GM15510 (cell line): ENCODE data around the gene AGPAT4.

Experiments used
- POLR2A ChIP-seq: IDR thresholded peaks from 3 replicates; pipeline ENCODE4 v1.6.1; 2011; ENCODE audit warnings: borderline replicate concordance; ENCODE audit not compliant: insufficient read length; ENCODE audit errors: extremely low read depth

Gene AGPAT4

DNA sequence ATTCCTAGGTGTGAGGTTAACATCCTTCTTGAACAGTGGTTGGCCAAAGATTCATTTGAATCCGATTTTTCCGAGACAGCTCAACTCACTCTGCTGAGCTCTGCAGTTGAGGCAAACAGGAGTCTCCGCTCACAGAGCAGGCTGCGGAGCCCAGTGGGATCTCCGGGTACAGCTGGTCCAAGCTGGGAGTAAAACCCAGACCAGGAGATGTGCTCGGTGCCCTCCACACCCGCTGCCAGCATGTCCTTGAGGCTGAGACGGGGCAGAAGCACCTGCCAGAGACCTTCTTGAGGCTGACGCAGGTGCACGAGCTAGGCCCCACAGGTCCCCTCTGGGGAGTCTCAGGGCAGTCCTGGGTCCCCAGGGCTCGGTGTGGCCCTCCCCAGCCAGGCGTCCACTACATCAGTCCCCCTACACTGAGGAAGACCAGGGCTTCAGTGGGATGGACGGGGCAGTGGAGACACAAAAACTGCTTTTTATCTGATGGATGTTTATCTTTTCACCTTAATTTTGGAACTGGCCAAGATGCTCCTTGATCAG, 119.0 kb downstream of the AGPAT4 start:
- no peak for TF ChIP-seq POLR2A

- no peak for TF ChIP-seq POLR2A
Measured at GRCh38 chr6:161153725-161154124, 120.1 kb downstream of the AGPAT4 start.

GRCh38 chr6:161152907-161153662, 120.8 kb downstream of the AGPAT4 start:
- TF ChIP-seq POLR2A: no peak

- TF ChIP-seq POLR2A: no peak
Measured at GRCh38 chr6:161152527-161152862, 121.4 kb downstream of the AGPAT4 start.

GRCh38 chr6:161151660-161152526, 122.0 kb downstream of the AGPAT4 start:
- TF ChIP-seq POLR2A: no peak

DNA sequence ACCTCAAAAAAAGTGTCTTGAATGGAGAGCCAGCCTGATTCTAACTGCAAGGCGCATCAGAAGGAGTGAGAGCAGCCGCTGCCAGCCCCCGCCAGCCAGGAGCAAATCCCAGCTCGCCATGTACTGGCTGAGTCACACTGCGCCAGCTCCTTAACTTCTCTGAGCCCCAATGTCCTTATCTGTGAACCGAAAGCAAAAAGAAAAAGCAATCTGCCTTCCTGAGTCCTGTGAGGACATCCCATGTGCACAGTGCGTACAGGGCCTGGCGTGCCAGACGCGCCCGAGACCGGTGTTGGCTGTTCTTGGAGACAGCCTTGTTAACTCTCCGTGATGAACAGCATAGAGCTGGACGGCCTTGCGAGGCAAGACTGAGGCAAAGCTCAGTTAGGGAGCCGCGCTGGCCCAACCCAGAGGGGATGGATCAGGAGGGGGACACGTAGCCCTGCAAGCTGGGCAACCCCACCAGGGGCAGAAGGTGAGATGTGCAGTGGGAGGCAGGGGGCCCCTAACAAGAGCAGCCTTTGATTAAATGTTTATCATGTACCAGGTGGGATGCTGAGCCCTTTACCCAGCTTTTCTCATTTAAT, 122.7 kb downstream of the AGPAT4 start:
- no peak for TF ChIP-seq POLR2A

GRCh38 chr6:161150566-161150965, 123.3 kb downstream of the AGPAT4 start:
- TF ChIP-seq POLR2A: no peak

DNA sequence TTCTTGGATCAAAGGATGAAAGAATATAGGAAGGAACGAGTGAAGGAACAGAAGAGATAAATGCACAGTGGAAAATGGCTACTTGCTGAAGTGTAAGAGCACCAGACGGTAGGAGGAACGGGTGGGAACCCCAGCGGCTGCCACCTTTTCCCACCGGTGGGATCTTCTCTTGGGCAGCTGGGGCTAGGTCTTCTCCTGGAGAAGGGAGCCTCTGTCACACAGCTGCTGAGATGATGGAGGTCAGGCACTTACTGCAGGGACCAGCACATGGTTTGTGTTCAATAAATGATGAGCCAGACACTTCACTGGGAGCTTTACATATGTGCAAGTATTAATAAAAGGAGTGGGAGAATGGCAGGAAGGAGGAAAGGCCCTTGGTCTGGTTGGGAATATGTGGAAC, 123.7 kb downstream of the AGPAT4 start:
- no peak for TF ChIP-seq POLR2A

DNA sequence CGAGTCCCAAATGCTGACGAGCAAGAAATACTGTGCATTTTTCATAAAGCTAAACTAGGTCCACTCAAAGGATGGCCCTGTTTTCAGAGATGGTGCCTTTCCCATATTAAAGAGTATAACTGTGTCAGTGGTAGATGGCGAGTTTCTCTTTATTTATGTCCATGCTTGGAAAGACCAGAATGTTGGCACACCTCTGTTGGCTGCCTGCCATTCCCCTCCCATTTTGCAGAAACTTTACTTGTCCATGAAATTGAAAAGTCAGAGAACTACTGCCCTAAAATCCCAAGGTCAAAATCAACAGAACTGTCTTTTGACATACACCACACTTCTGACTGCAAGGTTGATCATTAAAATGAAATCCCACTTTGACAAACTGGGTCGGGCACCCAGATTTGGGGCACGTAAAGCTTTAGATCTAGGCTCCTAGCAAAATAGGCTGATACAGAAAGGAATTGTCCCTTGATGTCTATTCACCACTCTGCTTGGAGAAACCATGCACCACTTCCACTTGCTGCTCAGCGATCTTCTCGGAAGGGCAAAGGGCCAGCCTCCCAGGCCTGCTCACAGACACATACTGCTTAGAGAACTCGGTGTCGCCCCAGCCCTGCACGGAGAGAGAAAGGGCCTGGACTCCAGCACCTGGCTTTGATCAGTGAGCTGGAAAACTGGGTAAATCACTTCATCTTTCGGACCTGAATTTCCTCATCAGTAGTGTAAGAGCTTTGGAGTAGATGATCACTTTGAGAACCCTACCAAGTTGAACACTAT, 130.0 kb downstream of the AGPAT4 start:
- no peak for TF ChIP-seq POLR2A

- no peak for TF ChIP-seq POLR2A
Measured at GRCh38 chr6:161142957-161143296, 130.9 kb downstream of the AGPAT4 start.

DNA sequence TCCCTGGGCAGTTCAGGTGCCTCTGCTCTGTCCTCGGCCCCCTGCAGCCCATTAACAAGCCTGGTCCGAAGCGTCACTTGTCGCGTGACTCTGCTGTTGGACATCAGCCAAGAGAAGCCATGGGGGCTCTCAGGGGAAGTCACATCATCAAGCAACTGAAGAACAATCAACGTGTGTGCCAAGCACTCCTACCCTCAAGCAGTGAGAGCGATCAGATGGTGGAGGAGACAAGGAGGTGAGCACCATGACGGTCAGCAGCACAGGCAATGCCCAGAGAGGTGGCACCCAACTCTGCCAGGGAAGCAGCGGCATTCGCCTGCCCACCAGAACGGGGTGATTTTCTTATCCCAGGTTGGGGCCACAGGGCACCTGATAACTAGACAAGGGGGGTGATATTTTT, 132.7 kb downstream of the AGPAT4 start:
- no peak for TF ChIP-seq POLR2A

- TF ChIP-seq POLR2A: no peak
Measured at GRCh38 chr6:161140554-161140875, 133.3 kb downstream of the AGPAT4 start.

DNA sequence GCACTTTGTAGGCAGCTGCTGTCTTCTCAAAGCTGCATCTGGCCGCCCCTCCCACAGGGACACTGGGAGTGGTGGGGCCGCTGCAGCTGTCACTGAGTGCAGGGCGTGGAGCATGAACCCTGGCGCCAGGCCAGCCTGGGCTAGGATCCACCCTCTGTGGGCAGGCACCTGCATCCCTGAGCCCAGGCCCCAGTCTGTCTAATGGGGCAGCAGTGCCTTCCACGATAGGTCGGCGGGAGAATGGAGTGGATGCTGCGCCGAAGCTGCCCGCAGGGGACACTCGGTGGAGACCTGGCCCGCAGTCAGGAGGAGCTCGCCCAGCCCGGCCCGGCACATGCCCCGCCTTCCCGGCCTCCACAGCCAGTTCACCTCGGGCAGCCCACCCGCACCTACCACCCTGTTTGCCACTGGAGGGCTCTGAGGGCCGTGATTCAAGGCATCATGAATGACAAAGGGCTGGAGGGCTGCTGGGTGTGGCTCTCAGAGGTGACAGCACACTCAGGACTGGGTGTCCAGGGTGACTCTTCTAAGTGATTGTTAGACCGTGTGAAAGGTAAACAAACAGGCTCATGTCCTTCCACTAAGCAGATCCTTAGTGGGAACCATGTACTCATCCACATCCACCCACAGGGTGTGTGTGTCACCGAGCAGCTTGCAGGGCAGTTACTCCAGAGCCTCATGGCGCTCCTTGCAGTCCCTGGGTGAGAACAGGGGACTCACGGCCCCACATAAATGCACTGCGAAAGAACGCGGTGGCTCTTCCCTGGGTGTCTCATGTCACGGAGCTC, 133.9 kb downstream of the AGPAT4 start:
- no peak for TF ChIP-seq POLR2A

- TF ChIP-seq POLR2A: no peak
Measured at GRCh38 chr6:161139304-161139765, 134.5 kb downstream of the AGPAT4 start.
